HAP-1 (cell line): Measurements from ENCODE around the gene APOL2.
"Not testable (repeated sequence)": the region's sequence is repeated elsewhere in the genome, so short reads cannot be mapped to it uniquely, and the experiment has no call there.

Source experiments
- DNase-seq, 2 experiments: peaks; one replicate each; pipeline ENCODE4 v3.0.0-alpha.2; 2016 to 2020; ENCODE audit warnings: low spot score in 2 of 2
- H3K27me3 ChIP-seq: fragments of 250-450 bp; sonication (Bioruptor Pico); 2 replicates; pipeline ENCODE4 v1.5.1; 2020; ENCODE audit warnings: low read depth, mild to moderate bottlenecking, moderate library complexity
- H3K36me3 ChIP-seq: fragments of 250-450 bp; sonication (Bioruptor Pico); replicated peaks from 2 replicates; pipeline ENCODE4 v1.5.1; 2020; ENCODE audit warnings: mild to moderate bottlenecking
- H3K4me1 ChIP-seq: fragments of 250-450 bp; sonication (Bioruptor Pico); 2 replicates; pipeline ENCODE4 v1.5.1; 2020; ENCODE audit warnings: mild to moderate bottlenecking
- H3K4me3 ChIP-seq: fragments of 250-450 bp; sonication (Bioruptor Pico); 2 replicates; pipeline ENCODE4 v1.5.1; 2020; ENCODE audit warnings: mild to moderate bottlenecking, moderate library complexity
- H3K9me3 ChIP-seq: fragments of 250-450 bp; sonication (Bioruptor Pico); 2 replicates; pipeline ENCODE4 v1.5.1; 2020; ENCODE audit warnings: mild to moderate bottlenecking, moderate library complexity
- in situ Hi-C: fragments of 300-500 bp; cut with MboI; formaldehyde crosslinking; loops from 3 replicates; pipeline ENCODE4 v1.14.3; 2020; ENCODE audit warnings: low sequenced_read_pairs, inconsistent platforms, mixed read lengths

APOL2 gene

DNA sequence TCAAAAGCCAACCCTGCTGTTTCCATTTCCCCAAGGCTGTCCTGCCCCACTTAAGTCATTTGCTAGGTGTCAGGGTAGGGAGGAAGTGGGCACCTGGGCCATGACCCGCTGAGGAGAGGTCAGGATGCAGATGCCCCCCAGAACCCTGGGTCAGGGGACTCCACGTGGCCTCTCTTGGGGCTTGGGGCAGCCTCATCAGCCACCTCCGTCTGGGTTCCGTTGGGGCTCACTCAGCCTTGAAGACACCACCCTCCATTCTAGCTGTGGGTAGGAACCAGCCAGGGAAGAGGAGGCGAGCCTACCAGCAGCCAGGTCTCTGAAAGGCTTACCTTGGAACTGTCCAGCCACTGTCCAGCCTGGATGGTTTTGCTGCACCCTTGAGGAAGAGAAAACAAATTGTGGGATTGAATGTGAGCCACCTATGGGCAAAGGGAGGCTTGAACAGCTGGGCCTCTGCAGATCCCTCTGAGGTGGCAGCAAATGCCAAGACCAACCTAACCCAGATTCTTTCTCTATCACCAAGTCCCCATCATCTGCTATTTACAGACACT lies 40.3 kb downstream of the APOL2 start:
- no peak overlapping the region for H3K4me3 ChIP-seq
- in situ Hi-C loops: no loop called here
- H3K9me3 ChIP-seq: no peaks in the 10 kb centered on the region
- no peaks in the 10 kb centered on the region; the same call in 1 of the 2 replicates for H3K27me3 ChIP-seq
- peaks cover 5% of the 10 kb centered on the region; the same call in 1 of the 2 replicates for H3K4me1 ChIP-seq
- no peak for DNase-seq
- no peaks in the 10 kb centered on the region for H3K36me3 ChIP-seq

DNA sequence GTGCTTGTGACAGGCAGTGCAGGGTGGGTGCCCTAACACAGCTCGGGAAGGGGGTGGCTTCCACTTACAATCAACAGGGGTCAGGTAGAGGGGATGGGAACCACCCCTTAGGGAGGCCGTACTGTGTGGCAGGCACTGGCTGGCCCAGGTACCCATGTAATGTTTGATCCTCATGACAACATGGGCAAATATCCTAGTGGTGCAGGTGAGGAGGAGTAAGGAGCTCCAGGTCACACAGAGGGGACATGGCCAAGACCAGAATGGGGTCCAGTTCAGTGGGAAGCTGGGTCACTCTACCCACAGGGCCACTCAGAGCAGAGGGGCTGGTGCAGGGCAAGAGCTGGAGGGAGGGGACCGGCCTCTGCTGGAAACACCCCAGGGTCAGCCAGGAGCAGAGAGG lies 40.8 kb downstream of the APOL2 start:
- no peaks in the 10 kb centered on the region; the same call in 1 of the 2 replicates for H3K27me3 ChIP-seq
- no peak overlapping the region for H3K4me3 ChIP-seq
- DNase-seq: no peak
- no peaks in the 10 kb centered on the region for H3K9me3 ChIP-seq
- H3K36me3 ChIP-seq: no peaks in the 10 kb centered on the region
- peaks cover 5% of the 10 kb centered on the region; the same call in 1 of the 2 replicates for H3K4me1 ChIP-seq
- in situ Hi-C loops: no loop called here

DNA sequence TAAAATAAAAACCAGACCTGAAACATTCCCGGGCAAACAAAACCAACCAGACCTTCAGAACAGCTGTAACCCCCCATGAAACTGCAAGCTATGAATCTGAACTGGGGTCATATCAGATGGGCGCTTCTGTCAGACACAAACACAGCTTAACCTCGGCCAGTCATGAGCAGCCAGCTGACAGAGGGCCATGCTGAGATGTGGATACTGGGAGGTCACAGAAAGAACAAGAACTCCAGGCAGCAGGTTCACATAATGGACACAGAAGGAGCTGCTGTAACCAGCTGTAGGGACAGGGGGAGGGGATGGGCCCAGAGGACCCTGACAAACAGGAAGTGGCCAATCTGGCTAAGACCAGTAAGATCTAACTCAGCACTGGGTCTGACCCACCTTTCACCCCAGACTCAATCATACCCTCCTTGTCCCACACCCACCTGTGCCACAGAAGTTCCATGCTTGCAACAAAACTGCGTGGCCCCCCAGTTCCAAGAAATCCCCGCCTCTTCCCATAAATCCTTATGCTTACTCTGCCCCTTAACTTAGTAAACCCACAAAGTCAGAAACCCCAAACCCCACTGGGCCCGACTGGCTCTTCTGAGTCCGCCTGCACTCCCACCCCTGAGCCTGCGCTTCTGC lies 41.7 kb downstream of the APOL2 start:
- Histone ChIP-seq H3K4me1 (0 out of 2 replicates have a peak, but pooled peaks cover 5% of the 10 kb centered on the region), H3K27me3 (no peaks in the 10 kb centered on the region; the same call in 1 of the 2 replicates), H3K9me3 (no peaks in the 10 kb centered on the region), H3K36me3 (no peaks in the 10 kb centered on the region), H3K4me3 (no peak overlapping the region)
- in situ Hi-C loops: no loop called here
- DNase-seq: no peak

DNA sequence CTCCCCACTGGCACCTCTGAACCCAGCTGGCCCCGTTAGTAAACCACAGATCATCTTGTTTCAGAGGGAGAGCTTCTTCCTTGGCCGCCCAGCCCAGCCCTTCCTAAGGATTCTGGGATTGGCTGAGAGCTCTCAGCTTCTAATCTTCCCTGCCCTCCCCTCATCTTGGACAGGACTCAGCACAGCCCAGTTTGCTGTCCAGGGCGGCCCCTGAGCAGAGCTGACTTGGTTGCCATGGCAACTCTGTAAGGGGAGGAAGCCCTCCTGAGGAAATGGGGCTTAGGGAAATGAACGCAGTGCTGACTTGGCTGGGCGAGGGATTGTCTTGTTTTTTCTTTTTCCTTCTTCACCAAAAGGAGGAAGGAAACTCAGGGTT lies 42.3 kb downstream of the APOL2 start:
- Histone ChIP-seq H3K4me3 (no peak overlapping the region), H3K9me3 (no peaks in the 10 kb centered on the region), H3K27me3 (no peaks in the 10 kb centered on the region; the same call in 1 of the 2 replicates), H3K36me3 (no peaks in the 10 kb centered on the region), H3K4me1 (0 out of 2 replicates have a peak, but pooled peaks cover 5% of the 10 kb centered on the region)
- in situ Hi-C loops: no loop called here
- DNase-seq: peak; percentile 71 to 78

DNA sequence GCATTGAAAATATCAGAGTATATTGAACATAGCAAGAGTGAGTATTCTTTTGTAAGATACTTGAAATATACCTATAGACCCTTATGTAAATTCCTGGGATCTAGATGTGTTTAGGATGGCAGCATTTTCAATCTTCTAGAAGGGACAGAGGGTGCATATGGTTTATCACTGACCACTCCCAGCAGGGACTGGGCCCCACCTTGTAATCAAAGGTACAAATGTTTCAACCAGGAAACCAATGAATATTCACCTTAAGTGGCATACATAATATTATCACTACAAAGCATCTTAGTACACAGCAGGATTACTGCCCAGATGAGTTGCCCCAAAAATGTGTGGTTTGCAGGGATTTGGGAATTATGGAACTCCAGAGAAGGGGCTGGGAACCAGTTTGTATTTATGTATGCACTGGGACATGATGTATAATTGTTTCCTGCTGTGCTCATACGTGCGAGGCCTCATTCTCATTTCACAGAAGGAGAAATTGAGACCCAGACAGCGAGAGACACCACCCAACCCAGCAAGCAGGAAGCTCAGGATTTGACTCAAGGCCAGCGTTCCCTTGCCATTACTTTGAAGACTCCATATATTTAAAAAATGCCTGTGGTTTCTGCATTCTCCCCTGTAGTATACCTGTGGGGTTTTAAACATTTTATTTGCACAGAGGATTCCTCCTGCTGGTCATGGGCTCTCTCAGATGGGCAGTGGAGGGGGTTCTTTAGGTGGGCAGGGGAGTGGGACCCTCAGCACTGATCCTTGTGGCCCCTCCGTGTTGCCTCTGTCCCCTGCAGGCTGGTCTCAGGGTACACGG lies 42.9 kb downstream of the APOL2 start:
- Histone ChIP-seq H3K4me3 (no peak overlapping the region), H3K36me3 (no peaks in the 10 kb centered on the region), H3K27me3 (no peaks in the 10 kb centered on the region; the same call in 1 of the 2 replicates), H3K4me1 (0 out of 2 replicates have a peak, but pooled peaks cover 5% of the 10 kb centered on the region), H3K9me3 (no peaks in the 10 kb centered on the region)
- in situ Hi-C loops: no loop called here
- no peak for DNase-seq

DNA sequence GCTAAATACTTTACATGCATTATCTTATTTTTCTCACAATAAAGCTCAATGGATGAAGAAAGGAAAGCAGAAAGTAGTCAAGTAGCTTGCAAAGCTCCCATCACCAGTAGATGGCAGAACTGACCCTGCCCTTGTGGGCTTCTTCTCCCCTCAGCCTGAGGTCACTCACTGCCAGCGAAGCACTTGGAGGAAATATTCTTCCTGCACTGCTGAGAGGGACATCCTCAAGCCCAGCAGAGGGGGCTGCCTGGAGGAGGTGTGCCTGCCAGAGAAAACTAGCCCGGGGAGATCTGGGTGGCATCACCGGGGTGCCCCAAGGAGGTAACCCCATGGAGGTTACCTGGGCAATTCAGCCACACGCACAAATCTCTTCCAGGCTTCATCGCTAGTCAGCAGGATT lies 44.4 kb downstream of the APOL2 start:
- peak; percentile 20 to 61 for DNase-seq
- in situ Hi-C loops: no loop called here
- Histone ChIP-seq H3K27me3 (no peaks in the 10 kb centered on the region; the same call in 1 of the 2 replicates), H3K9me3 (no peaks in the 10 kb centered on the region), H3K36me3 (no peaks in the 10 kb centered on the region), H3K4me1 (0 out of 2 replicates have a peak, but pooled peaks cover 5% of the 10 kb centered on the region), H3K4me3 (no peak overlapping the region)

DNA sequence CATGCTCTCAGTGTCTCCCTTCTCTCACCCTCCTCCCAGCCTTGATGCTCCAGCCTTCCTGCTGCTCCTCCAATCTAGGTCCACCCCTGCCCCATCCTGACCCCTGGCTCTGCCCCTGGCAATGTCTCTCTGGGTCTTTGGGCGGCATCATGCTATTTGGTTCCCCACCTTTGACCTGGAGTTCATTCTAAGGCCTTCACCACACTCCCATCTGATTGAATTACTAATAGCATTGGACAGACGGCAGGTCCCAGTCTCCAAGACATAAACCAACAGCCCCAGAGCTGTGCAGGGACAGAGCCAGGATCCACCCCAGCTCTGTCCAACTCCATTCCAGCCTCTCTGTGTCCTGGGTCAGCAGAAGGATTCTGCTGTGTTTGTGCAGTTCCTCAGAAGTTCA lies 44.9 kb downstream of the APOL2 start:
- 0 out of 2 replicates have a peak, but pooled peaks cover 5% of the 10 kb centered on the region for H3K4me1 ChIP-seq
- H3K27me3 ChIP-seq: no peaks in the 10 kb centered on the region; the same call in 1 of the 2 replicates
- in situ Hi-C loops: no loop called here
- no peak for DNase-seq
- no peaks in the 10 kb centered on the region for H3K36me3 ChIP-seq
- H3K9me3 ChIP-seq: no peaks in the 10 kb centered on the region
- no peak overlapping the region for H3K4me3 ChIP-seq

DNA sequence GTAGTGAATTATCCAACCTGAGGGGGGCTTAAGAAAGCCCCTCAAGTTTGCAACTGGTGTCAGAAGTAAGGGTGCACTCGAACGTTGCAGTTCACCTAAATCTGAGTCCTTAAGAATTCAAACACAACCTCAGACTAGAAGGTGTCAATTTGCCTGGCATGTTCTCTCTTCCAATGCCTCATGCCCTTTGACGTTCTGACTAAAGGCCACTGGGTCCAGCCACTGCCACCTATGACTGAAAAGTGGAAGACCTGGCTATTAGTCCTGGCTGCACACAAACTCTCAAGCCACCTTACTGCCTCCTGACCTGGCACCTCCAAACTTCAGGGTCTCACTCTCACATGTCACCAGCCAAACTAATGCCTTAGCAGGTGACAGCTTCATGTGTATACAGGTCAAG lies 45.8 kb downstream of the APOL2 start:
- no peak for DNase-seq
- in situ Hi-C loops: no loop called here
- Histone ChIP-seq H3K4me3 (no peak overlapping the region), H3K27me3 (no peaks in the 10 kb centered on the region; the same call in 1 of the 2 replicates), H3K9me3 (no peaks in the 10 kb centered on the region), H3K4me1 (0 out of 2 replicates have a peak, but pooled peaks cover 5% of the 10 kb centered on the region), H3K36me3 (no peaks in the 10 kb centered on the region)

DNA sequence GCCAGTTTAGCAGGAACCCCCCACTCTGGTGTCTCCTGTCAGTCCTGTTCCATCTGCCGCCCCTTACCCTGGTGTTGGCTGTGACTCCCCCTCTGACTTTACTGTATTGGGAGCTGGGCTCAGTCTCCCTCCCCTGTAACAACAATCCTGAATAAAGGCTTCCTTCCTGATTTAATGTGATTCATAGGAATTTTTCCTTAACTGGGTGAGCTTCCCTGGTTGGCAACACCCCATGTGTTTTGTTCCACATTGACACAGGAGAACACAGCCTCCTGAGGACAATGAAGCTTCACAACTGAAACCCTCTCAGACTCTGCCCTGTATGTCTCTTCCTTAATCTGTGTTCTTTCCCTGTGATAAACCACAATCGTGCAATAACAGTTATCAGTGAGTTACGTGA lies 46.2 kb downstream of the APOL2 start:
- no peak for DNase-seq
- H3K27me3 ChIP-seq: no peaks in the 10 kb centered on the region; the same call in 1 of the 2 replicates
- no peak overlapping the region for H3K4me3 ChIP-seq
- in situ Hi-C loops: no loop called here
- H3K4me1 ChIP-seq: 0 out of 2 replicates have a peak, but pooled peaks cover 5% of the 10 kb centered on the region
- no peaks in the 10 kb centered on the region for H3K9me3 ChIP-seq
- H3K36me3 ChIP-seq: no peaks in the 10 kb centered on the region

DNA sequence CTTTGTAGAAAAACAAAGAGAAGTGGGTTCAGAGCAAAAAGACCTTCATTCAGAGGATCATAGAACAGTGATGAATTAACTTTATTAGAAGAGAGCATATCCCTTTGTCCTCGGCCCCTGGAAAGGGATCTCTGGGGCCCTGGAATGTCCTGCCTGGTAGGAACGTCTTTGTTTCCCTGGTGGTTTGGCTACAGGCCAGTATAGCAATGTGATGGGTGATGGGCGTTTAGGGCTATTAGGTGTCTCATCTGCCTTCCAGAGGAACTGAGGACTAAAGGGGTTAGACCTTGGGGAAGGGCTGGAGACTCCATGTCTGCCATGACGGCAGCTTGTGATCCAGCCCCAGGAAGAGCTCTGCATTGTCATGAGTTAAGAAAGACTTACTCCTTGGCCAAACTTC lies 46.8 kb downstream of the APOL2 start:
- no peaks in the 10 kb centered on the region for H3K36me3 ChIP-seq
- DNase-seq: peak in 1 of 2 experiments; percentile 32
- 0 out of 2 replicates have a peak, but pooled peaks cover 3% of the 10 kb centered on the region for H3K4me1 ChIP-seq
- no peaks in the 10 kb centered on the region for H3K27me3 ChIP-seq
- no peak overlapping the region for H3K4me3 ChIP-seq
- in situ Hi-C loops: no loop called here
- no peaks in the 10 kb centered on the region for H3K9me3 ChIP-seq

DNA sequence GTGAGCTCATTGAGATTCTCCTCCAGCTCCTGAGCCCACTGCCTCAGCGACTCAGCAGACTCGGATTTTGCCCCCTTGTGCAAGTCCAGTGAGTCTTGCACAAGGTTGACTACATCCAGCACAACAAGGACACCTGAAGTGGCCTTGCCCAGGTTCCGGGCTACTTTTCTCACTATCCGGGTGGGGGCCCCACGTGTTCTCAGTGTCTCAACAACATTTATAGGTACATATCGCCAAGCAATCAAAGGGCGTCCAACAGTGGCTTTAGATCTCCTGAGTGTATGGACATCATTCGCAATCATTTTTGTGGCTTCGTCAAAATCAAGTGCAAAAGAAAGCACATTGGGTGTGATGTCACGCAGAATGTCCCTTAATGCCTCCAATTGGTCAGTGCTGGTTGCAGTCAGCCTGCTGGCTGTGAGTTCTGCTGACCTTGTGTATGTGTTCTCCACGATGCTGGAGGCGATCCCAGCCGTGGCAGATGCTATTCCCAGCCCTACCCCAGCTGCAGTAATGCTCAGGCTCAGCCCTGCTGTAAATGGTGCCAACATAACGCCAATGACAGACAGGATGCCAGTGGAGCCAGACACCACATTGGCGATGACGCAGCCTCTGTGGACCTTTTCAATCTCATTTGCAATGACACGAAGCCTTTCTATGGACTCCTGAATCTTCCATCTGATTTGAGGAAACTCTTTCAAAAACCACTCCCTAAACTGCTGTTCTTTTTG lies 48.1 kb downstream of the APOL2 start:
- in situ Hi-C loops: no loop called here
- H3K4me3 ChIP-seq: no peak overlapping the region
- no peaks in the 10 kb centered on the region for H3K9me3 ChIP-seq
- DNase-seq: no peak
- H3K4me1 ChIP-seq: no peaks in the 10 kb centered on the region
- no peaks in the 10 kb centered on the region for H3K36me3 ChIP-seq
- H3K27me3 ChIP-seq: no peaks in the 10 kb centered on the region

DNA sequence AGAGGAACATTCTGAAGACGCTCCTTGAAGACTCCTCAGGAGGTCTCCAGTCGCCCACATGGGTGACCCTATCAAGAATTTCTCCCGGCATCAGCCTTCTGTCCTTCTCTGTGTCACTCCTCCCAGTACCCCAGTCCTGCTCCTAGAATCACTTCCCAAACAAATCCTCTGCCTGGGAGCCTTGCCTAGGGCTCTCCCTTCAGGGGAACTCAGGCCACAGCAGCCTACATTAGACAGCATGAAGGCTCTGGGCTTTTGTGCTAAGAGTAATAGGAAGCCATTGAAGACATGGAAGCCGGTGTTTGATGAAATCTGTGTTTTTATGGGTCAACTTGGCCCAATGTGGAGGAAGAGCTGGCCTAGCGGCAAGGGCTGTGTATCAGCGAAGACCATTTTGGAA lies 51.5 kb downstream of the APOL2 start:
- H3K4me1 ChIP-seq, in situ Hi-C loops, DNase-seq, H3K36me3 ChIP-seq, H3K9me3 ChIP-seq, H3K4me3 ChIP-seq, H3K27me3 ChIP-seq: not testable (repeated sequence)

DNA sequence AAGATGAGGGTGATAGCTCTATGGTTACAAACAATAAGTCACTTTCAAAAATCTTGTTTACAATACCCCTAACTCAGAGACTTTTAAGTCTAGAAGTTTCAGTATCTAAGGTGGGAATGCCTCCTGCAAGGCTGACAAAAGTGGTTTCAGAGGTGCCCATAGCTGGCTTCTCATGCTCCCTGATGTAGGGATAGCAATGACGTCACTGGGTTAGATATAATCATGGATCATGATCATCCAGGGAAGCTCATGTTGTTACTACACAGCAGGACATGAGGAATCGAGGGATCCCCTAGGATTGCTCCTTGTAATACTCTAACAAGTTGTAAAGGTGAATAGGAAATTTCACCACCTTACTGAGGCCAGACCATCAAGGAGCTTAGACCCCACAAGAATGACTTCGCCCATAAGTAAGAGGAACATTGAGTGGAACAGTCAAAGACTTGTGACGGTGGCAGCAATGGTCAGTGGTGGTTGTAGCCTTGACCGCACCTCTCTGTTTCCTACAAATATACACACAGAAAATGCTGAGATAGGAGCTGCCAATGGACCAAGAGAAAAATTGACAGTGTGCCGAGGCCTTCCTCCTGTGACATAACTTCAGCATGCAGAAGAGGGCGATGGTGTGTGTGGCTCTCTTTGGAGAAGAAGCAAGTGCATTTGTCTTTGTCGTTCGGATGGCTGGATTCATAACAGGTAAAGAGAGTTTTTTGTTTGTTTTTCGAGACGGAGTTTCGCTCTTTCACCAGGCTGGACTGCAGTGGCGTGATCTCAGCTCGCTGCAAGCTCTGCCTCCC lies 53.3 kb downstream of the APOL2 start:
- Histone ChIP-seq H3K9me3 (no peaks in the 10 kb centered on the region), H3K4me1 (no peaks in the 10 kb centered on the region), H3K4me3 (no peak overlapping the region), H3K36me3 (no peaks in the 10 kb centered on the region), H3K27me3 (peaks cover 9% of the 10 kb centered on the region)
- in situ Hi-C loops: no loop called here
- DNase-seq: no peak
